Activated T-cell treated with anti-CD3 and anti-CD28 coated beads for 1 hour (primary cell): ENCODE data around the gene CPSF6.
A peak's percentile ranks its signal among the peaks of the same experiment; 100 is the strongest.
"Not testable (repeated sequence)": the region's sequence is repeated elsewhere in the genome, so short reads cannot be mapped to it uniquely, and the experiment has no call there.

Experiments used
- DNase-seq: peaks from one replicate; pipeline ENCODE4 v3.0.0-alpha.2; 2020; ENCODE audit warnings: low read depth

Gene CPSF6

GRCh38 chr12:69239352-69239921 lies at the start of gene CPSF6:
Gene CPSF6, plus strand, starts transcription at chr12:69239569. Its CDS starts 78 bp downstream, at chr12:69239647.
- peak; percentile 93 for DNase-seq

- DNase-seq = no peak
Observed at GRCh38 chr12:69196302-69197288, 42.8 kb upstream of the CPSF6 start.

- not testable (repeated sequence) for DNase-seq
Observed at GRCh38 chr12:69199976-69200375, 39.4 kb upstream of the CPSF6 start.

GRCh38 chr12:69204191-69204590 lies 35.2 kb upstream of the CPSF6 start:
- no peak for DNase-seq

GRCh38 chr12:69210661-69211060 lies 28.7 kb upstream of the CPSF6 start:
- DNase-seq = no peak

- no peak for DNase-seq
Observed at GRCh38 chr12:69211160-69211559, 28.2 kb upstream of the CPSF6 start.

- no peak for DNase-seq
Observed at GRCh38 chr12:69214169-69214568, 25.2 kb upstream of the CPSF6 start.

- DNase-seq = no peak
Observed at GRCh38 chr12:69225251-69225910, 14.0 kb upstream of the CPSF6 start.

- DNase-seq = no peak
Observed at GRCh38 chr12:69231479-69231878, 7.9 kb upstream of the CPSF6 start.

GRCh38 chr12:69238589-69239351 lies 599 bp upstream of the CPSF6 start:
- no peak for DNase-seq

GRCh38 chr12:69239922-69240630 lies 707 bp downstream of the CPSF6 start:
- DNase-seq = peak; percentile 21

GRCh38 chr12:69240631-69240995 lies 1.2 kb downstream of the CPSF6 start:
- no peak for DNase-seq

- no peak for DNase-seq
Observed at GRCh38 chr12:69241438-69242092, 2.2 kb downstream of the CPSF6 start.

GRCh38 chr12:69243099-69244084 lies 4.0 kb downstream of the CPSF6 start:
- DNase-seq = no peak

- no peak for DNase-seq
Observed at GRCh38 chr12:69247268-69248018, 8.1 kb downstream of the CPSF6 start.

- DNase-seq = no peak
Observed at GRCh38 chr12:69252033-69252432, 12.7 kb downstream of the CPSF6 start.

- no peak for DNase-seq
Observed at GRCh38 chr12:69254046-69254445, 14.7 kb downstream of the CPSF6 start.

GRCh38 chr12:69254862-69255261 lies 15.5 kb downstream of the CPSF6 start:
- no peak for DNase-seq

GRCh38 chr12:69258655-69259054 lies 19.3 kb downstream of the CPSF6 start:
- no peak for DNase-seq
